Stimulated activated CD8-positive, alpha-beta memory T cell treated with anti-CD3 and anti-CD28 coated beads, Interleukin-12 subunit alpha, Interleukin-12 subunit beta, amount 100 ng/mL, for 4 hours (primary cell): ENCODE results near the gene PRRC2A.

Experiments used
- DNase-seq: peaks from one replicate; pipeline ENCODE4 v3.0.0-alpha.2; 2020; ENCODE audit warnings: low read depth

Gene PRRC2A

DNA sequence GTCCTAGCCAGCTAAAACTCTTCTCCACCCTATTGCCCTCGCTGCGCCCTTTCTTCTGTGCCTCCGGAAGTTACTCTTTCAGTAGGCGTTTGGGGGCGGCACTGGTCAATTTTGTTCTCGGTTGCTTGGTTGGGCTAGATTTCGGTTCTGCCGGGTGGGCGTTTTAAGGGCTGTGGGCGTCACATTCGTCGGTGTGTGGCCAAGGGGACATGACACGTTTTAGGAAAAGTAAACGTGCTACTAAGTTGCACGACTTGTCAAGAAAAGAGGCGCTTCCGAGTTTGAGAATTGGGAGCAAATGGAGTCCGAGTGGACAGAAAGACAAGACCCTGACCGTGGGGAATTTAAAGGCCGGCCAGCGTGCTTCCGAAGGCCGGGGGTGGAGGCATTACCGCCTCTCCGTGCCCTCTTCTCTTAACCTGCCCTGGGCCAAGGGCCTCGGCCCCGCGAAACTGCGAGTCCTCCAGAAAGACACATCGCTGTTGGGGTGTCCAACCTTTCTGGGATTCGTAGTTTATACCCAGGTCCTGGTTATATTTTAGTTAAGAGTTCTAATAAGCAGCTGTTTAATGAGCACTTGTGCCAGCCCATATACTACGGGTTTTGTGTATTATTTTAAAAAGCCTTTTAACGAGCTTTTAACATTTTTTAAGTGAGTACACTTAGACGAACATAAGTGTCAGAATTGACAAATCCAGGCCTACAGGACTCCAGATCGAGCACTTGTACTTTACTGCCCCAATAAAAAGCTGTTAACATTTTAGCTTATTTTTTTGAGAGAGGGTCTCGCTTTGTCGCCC is 32.6 kb downstream of the PRRC2A start:
- peak; percentile 76 for DNase-seq

DNA sequence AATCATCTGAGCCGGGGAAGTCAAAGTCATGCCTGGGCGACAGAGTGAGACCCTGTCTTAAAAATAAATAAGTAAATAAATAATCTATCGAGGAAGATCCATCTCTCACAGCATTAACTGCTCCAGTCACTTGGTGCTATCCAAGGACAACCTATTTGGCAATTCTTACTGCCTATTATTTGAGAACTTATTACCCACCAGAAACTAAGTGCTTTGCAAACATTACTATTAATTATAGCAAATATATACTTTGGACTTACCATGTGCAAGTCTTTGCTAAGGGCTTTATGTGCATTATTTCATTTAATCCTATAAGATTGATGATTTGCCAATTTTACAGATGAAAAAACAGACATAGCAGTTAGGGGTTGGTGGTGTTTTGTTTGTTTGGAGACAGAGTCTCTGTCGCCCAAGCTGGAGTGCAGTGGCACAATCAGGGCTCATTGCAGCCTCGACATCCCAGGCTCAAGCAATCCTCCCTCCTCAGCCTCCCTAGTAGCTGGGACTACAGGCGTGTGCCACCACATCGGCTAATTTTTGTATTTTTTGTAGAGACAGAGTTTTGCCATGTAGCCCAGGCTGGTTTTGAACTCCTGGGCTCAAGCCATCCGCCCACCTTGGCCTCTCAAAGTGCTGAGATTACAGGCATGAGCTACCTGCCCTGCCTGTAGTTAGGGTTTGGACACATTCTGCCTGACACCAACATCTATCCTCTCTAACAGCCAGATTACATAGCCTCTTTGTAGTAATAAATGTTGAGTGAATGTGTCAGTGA is 34.2 kb downstream of the PRRC2A start:
- DNase-seq, result no peak

DNA sequence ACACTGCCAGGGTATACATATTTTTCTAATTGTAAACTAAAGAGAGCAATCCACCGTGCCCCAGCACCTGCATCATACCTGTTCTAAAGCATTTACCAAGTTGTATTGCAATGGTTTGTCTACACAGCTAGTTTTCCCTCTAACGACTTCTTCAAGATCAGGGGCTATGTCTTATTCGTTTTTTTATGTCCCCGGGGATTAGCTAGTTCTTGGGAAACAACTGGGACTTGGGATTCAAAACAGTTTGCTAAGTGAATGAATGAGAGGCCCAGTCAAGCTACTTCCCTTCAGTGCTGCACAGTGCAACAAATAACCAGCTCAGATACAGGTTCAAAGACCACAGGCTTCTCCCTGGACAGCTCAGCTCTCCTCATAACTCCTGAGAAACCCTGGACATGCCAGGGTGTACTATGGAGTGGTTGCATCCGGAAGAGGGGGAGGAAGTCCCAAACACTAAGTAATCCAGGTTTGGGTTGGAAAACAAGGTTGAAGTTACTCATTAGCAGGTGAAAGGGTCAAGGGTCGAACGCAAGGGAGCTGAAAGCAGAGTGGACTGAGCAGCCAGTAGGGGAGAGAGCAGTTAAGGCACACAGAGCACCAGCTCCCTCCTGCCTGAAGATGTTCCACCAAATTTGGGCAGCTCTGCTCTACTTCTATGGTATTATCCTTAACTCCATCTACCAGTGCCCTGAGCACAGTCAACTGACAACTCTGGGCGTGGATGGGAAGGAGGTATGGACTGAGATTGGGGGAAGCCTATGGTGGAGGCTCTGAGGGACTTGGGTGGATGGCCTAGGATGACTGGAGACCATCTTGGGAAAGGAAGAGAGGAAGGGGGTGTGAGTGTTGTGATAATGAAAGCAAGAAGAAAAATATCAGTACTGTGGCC is 35.1 kb downstream of the PRRC2A start, which contains the start of gene APOM:
Gene APOM (plus strand): TSS at position 546 of the 889 bp plus-strand sequence. CDS start 73 bp downstream, at position 619.
- DNase-seq, result no peak

DNA sequence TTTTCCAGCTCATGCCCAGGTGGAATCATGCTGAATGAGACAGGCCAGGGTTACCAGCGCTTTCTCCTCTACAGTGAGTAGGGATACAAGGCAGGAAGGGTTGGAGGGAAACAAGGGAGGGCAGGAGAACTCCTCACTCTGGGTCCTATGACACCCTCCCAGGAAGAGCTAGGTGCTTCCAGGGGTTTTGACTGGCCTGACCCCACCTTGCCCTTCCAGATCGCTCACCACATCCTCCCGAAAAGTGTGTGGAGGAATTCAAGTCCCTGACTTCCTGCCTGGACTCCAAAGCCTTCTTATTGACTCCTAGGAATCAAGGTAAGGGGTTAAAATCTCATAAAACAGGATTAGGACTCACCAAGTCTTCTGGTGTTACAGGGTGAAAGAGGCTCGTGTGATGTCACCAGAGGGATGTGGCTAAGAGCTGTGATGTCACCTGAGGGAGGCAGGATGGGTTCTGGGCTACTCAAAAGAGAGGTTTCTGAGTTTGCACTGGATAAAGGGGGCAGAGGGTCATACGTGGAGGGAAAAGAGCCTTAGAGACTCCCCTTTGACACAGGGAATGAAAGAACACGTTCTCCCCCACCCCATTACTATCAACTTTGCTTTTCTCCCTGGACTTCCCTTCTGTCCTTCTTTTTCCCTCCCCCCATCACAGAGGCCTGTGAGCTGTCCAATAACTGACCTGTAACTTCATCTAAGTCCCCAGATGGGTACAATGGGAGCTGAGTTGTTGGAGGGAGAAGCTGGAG is 37.1 kb downstream of the PRRC2A start:
- DNase-seq, result no peak

DNA sequence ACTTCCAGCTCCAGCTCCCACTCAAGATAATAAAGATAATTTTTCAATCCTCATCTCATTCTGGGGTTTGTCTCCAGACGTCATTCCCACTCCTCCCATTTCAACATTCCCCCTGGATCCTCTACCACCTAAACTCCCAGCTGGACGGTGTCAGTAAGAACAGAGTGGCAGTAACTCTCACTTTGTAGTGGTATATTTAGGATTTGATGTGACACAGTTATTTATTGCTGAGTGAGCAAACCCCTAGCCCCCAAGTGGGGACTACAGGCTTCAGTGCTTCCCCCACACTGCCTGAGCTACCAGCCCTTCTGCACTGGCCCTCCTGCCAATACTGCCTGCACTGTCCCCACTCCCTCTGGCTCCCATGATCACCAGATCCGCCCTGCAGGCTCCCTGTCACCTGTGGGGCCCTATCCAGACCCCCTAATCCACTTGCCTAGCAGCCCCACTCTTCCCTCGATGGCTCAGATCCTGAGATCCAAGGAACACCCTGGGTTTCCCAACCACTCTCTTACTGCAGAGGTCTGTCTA is 37.7 kb downstream of the PRRC2A start:
- no peak for DNase-seq

DNA sequence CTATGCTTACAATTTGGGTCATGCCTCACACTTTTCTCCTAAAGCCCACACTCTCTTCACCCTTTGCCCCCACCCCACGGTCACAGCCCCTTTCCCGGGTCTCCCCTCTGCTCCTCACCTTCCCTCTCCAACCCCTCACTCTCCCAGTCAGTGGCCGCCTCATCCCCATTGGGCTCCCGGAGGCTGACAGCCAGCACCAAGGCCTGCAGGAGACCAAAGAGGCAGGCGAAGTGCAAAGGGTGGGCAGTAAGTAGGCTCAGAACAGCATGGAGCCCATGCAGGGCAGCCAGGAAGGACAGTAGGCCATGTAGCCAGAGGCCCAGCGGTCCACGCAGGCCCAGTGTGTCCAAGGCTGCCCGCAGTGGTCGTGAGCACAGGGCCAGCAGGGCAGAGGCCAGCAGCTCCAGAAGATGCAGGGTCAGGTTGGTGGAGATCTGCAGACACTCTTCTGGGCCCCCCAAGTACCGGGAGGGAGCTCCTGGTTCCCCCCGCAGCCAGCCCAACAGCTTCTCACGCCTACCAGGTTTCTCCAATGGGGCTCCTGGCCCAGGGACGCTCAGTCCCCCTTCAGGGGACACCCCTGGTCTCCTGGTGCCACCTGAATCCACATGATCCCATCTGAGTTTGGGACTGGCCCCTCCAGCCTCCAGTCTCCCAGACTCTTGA is 38.6 kb downstream of the PRRC2A start:
- no peak for DNase-seq

DNA sequence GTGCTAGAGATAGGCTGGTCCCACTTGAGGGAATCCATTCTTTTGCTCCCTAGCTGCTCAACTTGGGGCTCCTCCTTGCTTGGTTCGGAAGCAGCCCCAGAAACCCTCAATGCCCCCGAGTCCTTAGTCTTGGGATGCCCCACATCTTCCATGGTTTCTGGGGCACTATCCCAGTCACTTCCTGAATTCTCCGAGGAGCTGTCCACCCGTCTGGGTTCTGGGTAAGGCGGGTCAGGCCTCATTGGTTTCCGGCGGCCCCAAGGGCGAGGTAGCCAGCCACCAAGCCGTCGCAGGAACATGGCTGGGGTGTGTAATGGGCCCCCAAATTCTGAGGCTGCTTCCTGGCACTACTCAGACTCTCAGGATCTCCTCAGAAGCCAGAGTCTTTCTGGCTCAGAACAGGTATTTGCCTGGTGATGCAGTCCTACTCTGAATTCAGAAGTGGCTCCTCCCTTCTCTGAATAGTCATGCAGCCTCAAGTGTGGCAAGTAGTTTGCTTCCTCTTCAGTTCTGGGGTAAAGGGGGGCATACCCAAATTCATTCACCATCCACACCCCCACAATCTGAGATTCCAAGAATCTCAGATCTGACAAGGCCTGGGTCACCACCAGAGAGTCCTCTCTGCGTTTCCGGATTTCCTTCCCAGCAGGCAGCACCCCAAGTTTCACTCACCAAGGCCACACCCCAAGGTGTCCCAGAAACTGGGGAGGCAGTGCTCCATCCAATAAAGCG is 39.3 kb downstream of the PRRC2A start:
- DNase-seq, result no peak

DNA sequence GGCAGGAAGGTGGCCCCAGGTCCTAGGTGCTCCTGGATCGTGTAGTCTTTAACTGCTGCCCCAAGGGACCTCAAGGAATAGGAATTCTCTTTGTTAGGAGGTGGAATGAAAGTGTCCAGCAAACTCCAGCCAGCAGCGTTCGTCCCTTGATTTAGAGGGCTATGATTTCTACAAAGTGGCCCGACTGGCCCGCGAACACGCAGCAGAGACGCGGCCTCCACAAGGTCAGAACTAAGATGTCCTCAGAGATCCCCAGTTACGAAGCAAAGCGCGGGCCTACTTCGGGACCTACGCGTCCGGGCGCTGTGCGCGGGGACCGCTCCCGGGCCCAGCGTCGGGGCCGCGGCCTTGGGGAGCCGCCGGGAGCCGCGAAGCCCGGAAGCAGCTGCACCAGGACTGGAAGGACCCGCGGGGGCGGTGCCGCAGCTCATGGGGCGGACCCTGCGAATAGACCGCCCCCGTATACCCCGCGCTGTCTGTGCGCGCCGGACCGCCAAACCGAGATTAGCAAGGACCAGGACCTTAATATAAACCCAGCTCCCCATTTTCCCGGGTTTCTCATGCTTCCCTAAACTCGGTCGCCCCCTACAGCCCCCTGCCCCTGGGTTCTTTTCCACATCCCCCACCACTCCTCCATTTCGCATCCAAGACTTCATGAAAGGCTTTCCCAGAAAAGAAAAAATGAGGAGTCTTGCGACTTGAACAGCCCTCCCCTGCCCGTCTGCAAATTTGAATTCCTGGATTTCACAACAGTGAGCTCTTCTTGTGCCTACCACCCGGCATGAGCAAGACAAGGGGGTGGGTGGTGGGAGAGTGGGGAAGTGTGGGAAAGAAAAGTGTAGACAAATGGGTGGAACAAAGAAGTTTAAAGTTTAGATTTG is 40.1 kb downstream of the PRRC2A start, which contains the start of gene C6orf47:
Gene C6orf47 (minus strand): TSS at position 398 of the 881 bp plus-strand sequence. CDS start 831 bp downstream, outside the sequence.
- peak; percentile 71 for DNase-seq

DNA sequence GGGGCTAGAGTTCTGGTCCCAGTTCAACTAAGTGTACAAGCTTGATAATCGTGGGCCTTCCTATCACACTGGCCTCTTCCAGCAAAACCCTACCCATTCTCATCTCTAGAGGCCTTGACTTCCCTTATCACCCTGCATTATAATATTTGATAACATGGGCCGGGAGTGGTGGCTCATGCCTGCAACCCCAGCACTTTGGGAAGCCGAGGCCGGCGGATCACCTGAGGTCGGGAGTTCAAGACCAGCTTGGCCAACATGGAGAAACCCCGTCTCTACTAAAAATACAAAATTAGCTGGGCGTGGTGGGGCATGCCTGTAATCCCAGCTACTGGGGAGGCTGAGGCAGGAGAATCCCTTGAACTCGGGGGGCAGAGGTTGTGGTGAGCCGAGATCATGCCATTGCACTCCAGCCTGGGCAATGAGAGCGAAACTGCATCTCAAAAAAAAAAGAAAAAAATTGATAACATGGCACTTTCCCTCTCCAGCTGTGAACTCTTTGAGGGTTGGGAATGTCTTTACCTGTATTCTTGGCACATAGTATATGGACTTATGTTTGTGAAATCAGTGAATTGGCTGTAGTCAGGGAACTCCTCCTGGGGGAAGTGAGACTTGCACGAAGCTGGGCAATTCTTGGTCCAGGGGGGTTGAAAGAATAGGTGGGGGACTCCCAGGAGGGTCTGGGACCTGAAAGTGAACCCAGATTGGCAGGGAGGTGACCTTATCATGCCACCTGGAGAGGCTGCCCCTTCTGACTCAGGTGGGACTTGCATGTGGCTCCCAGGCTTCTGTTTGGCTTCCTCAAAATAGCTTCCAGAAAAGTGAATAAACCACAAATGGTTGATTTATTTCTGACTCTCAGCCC is 41.0 kb downstream of the PRRC2A start:
- DNase-seq, result no peak

DNA sequence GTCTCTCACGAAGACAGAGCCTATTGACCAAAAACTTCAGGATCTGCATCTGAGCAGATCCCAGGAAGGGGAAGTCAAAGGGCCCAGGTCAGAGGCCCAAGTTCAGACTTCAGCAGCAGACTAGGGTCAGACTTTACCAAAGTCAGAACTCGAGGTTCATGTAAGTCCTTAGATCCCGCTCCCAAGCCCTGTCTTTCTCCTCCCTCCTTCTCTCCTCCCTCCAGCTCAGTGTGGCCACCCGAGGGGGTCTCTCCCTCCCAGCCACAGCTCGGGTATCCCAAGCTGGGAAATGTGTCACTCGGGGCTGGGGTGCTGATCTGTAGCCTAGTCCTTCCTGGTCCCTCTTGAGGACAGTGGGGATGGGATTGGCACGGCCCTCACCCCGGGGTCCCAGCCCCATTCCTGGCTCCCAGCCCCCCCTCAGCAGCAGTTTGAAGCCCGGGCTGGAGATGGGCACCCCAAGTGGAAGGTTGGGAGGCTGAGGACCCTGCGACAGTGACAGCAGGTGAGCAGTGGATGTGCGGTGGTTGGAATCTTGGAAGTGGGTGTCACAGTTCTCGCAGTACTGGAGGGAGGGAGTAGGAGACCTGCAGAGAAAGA is 41.7 kb downstream of the PRRC2A start:
- no peak for DNase-seq

DNA sequence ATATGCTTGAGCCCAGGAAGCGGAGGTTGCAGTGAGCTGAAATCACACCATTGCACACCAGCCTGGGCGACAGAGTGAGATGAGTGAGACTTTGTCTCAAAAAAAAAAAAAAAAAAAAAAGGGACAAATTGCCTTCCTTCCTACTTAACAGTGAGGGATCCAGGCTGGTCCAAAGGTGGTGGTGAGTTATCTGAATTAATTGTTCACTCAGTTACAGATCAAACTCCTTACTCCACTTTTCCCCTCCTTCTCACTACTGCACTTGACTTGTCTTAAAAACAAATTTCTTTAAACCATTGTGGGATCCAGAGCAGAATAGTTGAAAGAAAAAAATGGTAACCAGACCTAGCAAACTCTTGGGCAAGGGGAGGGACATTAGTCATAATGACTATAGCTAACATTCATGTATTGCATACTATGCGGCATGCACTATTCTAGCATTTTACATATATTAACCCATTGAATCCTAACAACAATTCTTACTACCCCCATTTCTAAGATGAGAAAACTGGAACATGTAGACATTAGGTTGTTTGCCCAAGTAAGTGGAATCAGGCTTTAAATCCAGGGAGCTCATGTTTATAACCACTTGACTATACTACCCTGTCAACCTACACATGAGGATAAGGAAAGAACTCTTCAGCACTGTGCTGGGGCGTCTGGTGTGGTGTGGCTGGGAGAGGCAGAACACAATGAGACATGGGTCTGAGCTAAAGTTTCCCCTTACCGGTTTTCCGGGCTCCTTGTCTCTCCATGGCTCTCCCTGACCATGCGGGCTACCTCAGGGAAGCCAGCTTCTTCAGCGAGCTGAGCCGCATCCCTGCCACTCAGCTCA is 42.8 kb downstream of the PRRC2A start:
- no peak for DNase-seq

DNA sequence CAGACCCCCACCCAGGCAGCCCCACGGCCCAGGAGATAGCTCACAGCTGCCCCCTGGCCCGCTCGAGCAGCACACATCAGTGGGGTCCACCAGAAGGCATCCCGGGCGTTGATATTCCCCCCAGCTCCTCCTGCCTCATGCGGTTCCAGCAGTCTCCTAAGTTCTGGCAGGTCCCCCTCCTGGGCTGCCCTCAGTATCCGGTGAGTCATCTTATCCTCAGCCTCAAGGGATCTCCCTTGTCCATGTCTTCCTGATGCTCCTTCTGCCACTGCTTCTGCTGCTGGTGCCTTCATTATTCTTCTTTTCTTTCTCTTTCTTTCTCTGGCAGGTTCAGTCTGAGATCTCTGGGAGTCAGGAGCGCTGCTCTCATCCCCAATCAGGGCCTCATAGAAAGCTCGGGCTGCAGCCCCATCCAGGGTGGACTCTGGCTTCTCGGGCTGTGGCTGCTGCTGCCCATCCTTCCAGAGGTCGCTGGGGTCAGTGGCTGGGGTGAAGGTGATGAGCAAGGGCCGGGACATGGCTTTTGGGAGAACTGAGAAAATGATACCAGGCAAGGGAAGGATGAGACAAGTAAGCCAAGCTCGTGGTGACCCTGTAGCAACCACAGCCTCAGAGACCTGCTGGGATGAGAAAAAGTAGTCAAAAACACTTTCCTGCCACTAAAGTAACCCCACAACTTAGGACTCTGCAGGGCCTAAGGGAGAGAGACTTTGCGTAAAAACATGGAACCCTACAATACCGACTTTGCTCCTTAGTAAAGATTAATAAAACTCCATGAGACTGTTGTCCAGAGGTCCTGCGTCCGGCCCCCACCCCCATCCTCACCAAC is 43.7 kb downstream of the PRRC2A start:
- DNase-seq, result no peak

DNA sequence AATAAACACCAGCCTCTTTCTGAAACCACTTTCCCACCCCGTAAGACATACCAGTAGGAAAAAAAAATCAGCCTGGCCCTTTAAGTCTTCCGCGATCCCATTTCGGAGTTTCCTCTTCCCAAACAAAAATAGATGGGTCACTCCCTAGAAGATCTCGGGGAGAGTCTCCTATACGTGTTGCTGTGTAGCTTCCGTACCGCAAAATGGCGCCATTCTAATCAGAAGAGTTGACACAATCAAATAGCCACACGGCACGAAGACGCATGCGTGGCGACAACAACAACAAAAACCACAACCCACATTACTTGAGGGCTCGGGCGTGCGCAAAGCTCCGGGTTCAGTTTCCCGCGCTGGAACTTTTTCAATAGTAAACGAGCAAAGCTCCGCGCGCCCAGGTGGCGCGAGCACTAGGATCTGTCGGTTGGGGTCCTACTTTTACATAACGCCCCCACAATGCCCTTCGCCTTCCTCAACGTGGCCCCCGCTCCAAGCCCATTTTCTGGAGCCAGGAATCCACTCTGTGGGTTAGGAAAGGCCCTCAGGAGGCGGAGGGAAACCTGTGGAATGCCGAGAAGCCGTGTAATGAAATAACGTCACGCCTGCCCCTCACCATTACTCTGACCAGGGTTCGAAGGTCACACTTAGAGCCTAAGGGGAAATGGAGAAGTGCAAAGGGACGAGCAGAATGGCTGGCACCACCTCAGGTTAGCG is 44.4 kb downstream of the PRRC2A start, which contains the start of gene GPANK1:
Gene GPANK1 (minus strand): TSS at position 208 of the 711 bp plus-strand sequence. CDS start 519 bp downstream, outside the sequence.
- peak; percentile 71 for DNase-seq

DNA sequence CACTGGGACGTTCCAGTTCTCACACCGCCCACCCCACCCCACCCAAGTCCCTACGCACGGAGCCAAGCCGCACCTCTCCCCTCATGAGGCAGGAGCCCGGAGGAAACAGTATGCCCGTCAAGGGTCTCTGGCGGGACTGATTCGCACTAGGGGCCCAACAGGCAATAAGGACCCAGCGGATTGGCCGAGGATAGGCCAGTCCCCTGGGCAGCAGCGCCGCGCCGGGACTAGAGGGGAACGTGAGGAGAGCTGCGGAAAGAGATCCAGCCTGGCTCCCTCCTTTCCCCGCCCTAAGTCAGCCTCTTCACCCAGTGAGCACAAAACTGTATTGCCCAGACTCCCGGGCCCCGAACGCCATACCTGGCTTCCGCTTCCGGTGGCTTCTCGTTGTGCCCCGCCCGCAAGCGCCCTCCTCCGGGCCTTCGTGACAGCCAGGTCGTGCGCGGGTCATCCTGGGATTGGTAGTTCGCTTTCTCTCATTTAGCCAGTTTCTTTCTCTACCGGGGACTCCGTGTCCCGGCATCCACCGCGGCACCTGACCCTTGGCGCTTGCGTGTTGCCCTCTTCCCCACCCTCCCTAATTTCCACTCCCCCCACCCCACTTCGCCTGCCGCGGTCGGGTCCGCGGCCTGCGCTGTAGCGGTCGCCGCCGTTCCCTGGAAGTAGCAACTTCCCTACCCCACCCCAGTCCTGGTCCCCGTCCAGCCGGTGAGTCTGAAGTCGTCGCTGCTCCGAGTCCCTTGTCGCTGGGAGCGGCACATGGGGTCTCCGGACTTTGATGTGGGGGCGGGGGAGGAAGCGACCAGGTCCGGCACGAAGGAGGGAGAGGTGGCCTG is 45.2 kb downstream of the PRRC2A start, which contains the start of gene CSNK2B:
Gene CSNK2B (plus strand): TSS at position 580 of the 836 bp plus-strand sequence. CDS start 752 bp downstream, outside the sequence.
- DNase-seq, result peak; percentile 97
